Measurements from ENCODE around the gene CDC42BPA.

The CDC42BPA gene

GRCh38 chr1:227038401-227038800 is 279.9 kb downstream of the CDC42BPA start:
- no peak overlapping the region for H3K4me3 ChIP-seq (ENCODE audit: low read length)
- no peak for TF ChIP-seq CTCF (conservative IDR thresholded peaks at IDR 0.05; ENCODE audit: low read depth, low read length)
- no peak for DNase-seq (ENCODE audit: low read depth)

DNA sequence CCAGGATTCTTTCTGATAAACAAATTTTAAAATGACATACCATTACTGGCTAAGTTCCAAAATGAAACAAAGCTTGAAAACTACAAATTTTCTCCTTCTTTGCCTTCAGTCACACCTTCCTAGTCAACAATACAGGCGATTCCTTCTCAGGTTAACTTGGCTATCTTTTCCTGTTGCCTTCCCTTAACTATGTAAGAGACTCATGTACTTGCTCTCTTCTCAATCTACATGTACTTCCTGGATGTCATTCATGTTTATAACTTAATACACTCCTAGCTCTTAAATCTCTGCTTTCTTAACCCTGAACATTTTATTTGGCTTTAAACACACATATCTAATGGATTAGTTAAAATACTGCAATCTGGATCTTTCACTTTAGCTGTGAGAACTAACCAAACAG is 281.2 kb downstream of the CDC42BPA start:
- no peak for DNase-seq (ENCODE audit: low read depth)
- TF ChIP-seq CTCF (conservative IDR thresholded peaks at IDR 0.05; ENCODE audit: low read depth, low read length) = no peak
- no peak overlapping the region for H3K4me3 ChIP-seq (ENCODE audit: low read length)

GRCh38 chr1:227035316-227035715 is 283.0 kb downstream of the CDC42BPA start:
- H3K4me3 ChIP-seq (ENCODE audit: low read length) = no peak overlapping the region
- DNase-seq (ENCODE audit: low read depth) = no peak
- TF ChIP-seq CTCF (conservative IDR thresholded peaks at IDR 0.05; ENCODE audit: low read depth, low read length) = no peak

GRCh38 chr1:227033880-227034279 is 284.4 kb downstream of the CDC42BPA start:
- no peak for TF ChIP-seq CTCF (conservative IDR thresholded peaks at IDR 0.05; ENCODE audit: low read depth, low read length)
- no peak for DNase-seq (ENCODE audit: low read depth)
- no peak overlapping the region for H3K4me3 ChIP-seq (ENCODE audit: low read length)

- no peak overlapping the region for H3K4me3 ChIP-seq (ENCODE audit: low read length)
- no peak for DNase-seq (ENCODE audit: low read depth)
- no peak for TF ChIP-seq CTCF (conservative IDR thresholded peaks at IDR 0.05; ENCODE audit: low read depth, low read length)
Measured at GRCh38 chr1:227032396-227032795, 285.9 kb downstream of the CDC42BPA start.

DNA sequence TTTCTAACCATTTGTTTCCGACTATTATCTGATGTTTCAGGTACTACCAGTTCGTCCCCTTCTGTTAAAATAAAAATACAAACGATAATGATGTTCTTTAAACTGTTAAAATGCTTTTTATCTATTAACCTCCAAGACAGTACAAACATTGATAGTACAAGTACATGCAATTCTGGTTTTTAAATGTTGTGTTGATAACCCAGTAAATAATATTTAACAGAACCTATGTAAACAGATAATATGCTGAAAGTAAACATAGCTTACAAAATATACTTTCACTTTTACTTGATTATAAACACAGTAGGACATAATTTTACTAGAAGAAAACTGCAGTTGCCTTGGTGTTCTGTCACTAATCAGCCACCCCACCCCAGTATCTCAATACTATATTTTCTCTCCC is 301.3 kb downstream of the CDC42BPA start:
- H3K4me3 ChIP-seq (ENCODE audit: low read length) = no peak overlapping the region
- no peak for DNase-seq (ENCODE audit: low read depth)
- TF ChIP-seq CTCF (conservative IDR thresholded peaks at IDR 0.05; ENCODE audit: low read depth, low read length) = no peak

DNA sequence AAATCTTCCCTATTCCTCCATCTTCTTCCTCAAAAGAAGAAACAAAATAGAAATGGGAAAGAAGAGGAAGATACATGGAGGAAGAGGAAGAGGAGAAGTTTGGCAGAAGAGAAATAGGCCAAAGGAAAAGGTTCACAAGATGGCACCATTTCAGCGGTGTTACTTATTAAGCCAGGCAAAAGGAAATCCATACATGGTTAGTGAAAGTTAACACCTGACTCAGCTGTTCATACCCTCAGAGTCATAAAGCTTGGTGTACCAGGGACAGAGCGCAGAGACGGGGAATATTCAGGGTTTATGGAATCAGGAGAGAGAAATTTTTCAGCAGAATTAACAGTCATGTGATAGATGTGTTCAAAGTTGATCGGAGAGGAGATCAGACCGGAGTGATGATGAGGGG is 307.6 kb downstream of the CDC42BPA start:
- no peak overlapping the region for H3K4me3 ChIP-seq (ENCODE audit: low read length)
- no peak for TF ChIP-seq CTCF (conservative IDR thresholded peaks at IDR 0.05; ENCODE audit: low read depth, low read length)
- DNase-seq (ENCODE audit: low read depth) = no peak

All from retinal pigment epithelial cell (primary cell).